Stimulated activated CD4-positive, alpha-beta T cell treated with anti-CD3 and anti-CD28 coated beads, TNF-alpha, amount 100 ng/mL, for 4 hours (primary cell): ENCODE results near the gene SEC24D.

Experiments
- DNase-seq, 3 experiments: peaks; one replicate each; pipeline ENCODE4 v3.0.0-alpha.2; 2020; ENCODE audit warnings: low read depth in 3 of 3

The SEC24D gene

GRCh38 chr4:118751629-118752323 is 84.2 kb downstream of the SEC24D start:
- DNase-seq = no peak

GRCh38 chr4:118749347-118749988 is 86.5 kb downstream of the SEC24D start:
- DNase-seq = no peak

- DNase-seq = no peak
Observed at GRCh38 chr4:118746251-118746919, 89.5 kb downstream of the SEC24D start.

- no peak for DNase-seq
Observed at GRCh38 chr4:118745357-118745756, 90.6 kb downstream of the SEC24D start.

GRCh38 chr4:118743867-118744266 is 92.1 kb downstream of the SEC24D start:
- no peak for DNase-seq

- DNase-seq = no peak
Observed at GRCh38 chr4:118742050-118742449, 93.9 kb downstream of the SEC24D start.

GRCh38 chr4:118741301-118741855 is 94.5 kb downstream of the SEC24D start:
- no peak for DNase-seq

GRCh38 chr4:118740869-118741268 is 95.1 kb downstream of the SEC24D start:
- no peak for DNase-seq

- no peak for DNase-seq
Observed at GRCh38 chr4:118739022-118739713, 96.8 kb downstream of the SEC24D start.

GRCh38 chr4:118738090-118738489 is 97.8 kb downstream of the SEC24D start:
- no peak for DNase-seq

- DNase-seq = no peak
Observed at GRCh38 chr4:118736900-118737299, 99.0 kb downstream of the SEC24D start.

- no peak for DNase-seq
Observed at GRCh38 chr4:118734491-118735205, 101.3 kb downstream of the SEC24D start.

GRCh38 chr4:118732591-118733330 is 103.2 kb downstream of the SEC24D start:
- DNase-seq = no peak

- DNase-seq = no peak
Observed at GRCh38 chr4:118730683-118731082, 105.2 kb downstream of the SEC24D start.

- no peak for DNase-seq
Observed at GRCh38 chr4:118729287-118730286, 106.3 kb downstream of the SEC24D start.

- no peak for DNase-seq
Observed at GRCh38 chr4:118727360-118727759, 108.6 kb downstream of the SEC24D start.

- DNase-seq = no peak
Observed at GRCh38 chr4:118723369-118723768, 112.6 kb downstream of the SEC24D start.

- DNase-seq = no peak
Observed at GRCh38 chr4:118721752-118722151, 114.2 kb downstream of the SEC24D start.

- no peak for DNase-seq
Observed at GRCh38 chr4:118718511-118719170, 117.3 kb downstream of the SEC24D start.
